ENCODE measurements around the gene DOK1.

DOK1 gene

GRCh38 chr2:74532222-74532621, 22.3 kb upstream of the DOK1 start:
- H3K4me3 ChIP-seq (ENCODE audit: low read length): no peak overlapping the region
- TF ChIP-seq CTCF (conservative IDR thresholded peaks at IDR 0.05; ENCODE audit: low read length): peak; percentile 52
- DNase-seq (ENCODE audit: low read depth): peak; percentile 70

- DNase-seq (ENCODE audit: low read depth): no peak
- H3K4me3 ChIP-seq (ENCODE audit: low read length): no peak overlapping the region
- TF ChIP-seq CTCF (conservative IDR thresholded peaks at IDR 0.05; ENCODE audit: low read length): no peak
These were observed 21.1 kb upstream of the DOK1 start for GRCh38 chr2:74533464-74533863.

DNA sequence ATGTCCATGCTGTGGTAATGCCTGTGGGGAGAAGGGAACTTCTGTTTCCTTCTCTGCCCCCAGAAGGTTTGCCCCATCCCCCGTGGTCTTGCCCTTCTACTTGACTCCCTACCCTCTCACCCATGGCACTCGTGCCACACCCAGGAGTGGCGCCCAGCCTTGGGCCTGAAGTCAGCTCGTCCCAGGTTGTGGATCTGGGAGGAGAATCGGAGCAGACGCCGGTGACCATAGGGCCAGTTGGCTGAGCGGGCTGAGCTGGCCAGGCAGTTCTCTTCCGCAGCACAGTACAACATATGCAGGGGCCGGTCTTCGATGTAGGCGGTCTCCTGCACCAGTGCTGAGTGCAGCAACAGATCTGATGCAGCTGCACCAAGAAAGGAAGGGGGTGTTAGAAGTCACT, 20.1 kb upstream of the DOK1 start:
- no peak overlapping the region for H3K4me3 ChIP-seq (ENCODE audit: low read length)
- no peak for DNase-seq (ENCODE audit: low read depth)
- no peak for TF ChIP-seq CTCF (conservative IDR thresholded peaks at IDR 0.05; ENCODE audit: low read length)

GRCh38 chr2:74535440-74535965, 19.0 kb upstream of the DOK1 start:
- H3K4me3 ChIP-seq (ENCODE audit: low read length): no peak overlapping the region
- no peak for TF ChIP-seq CTCF (conservative IDR thresholded peaks at IDR 0.05; ENCODE audit: low read length)
- DNase-seq (ENCODE audit: low read depth): no peak

GRCh38 chr2:74536166-74536950, 18.2 kb upstream of the DOK1 start:
- DNase-seq (ENCODE audit: low read depth): no peak
- H3K4me3 ChIP-seq (ENCODE audit: low read length): no peak overlapping the region
- TF ChIP-seq CTCF (conservative IDR thresholded peaks at IDR 0.05; ENCODE audit: low read length): no peak

GRCh38 chr2:74537140-74537539, 17.4 kb upstream of the DOK1 start:
- no peak overlapping the region for H3K4me3 ChIP-seq (ENCODE audit: low read length)
- no peak for TF ChIP-seq CTCF (conservative IDR thresholded peaks at IDR 0.05; ENCODE audit: low read length)
- no peak for DNase-seq (ENCODE audit: low read depth)

GRCh38 chr2:74538881-74539339, 15.6 kb upstream of the DOK1 start:
- DNase-seq (ENCODE audit: low read depth): no peak
- H3K4me3 ChIP-seq (ENCODE audit: low read length): no peak overlapping the region
- no peak for TF ChIP-seq CTCF (conservative IDR thresholded peaks at IDR 0.05; ENCODE audit: low read length)
